OCI-LY3 (cell line): ENCODE results near the gene PALLD.

Experiments used
- CTCF ChIP-seq: fragments of 200-600, 300-600 bp; sonication (generic); IDR thresholded peaks from 2 replicates; pipeline ENCODE4 v1.5.1; 2014; ENCODE audit warnings: antibody characterized with exemption, low read length, low read depth
- EZH2phosphoT487 ChIP-seq: fragments of 200-600 bp; shearing (Covaris generic); IDR thresholded peaks from 2 replicates; pipeline ENCODE4 v1.6.1; 2018; ENCODE audit warnings: antibody characterized with exemption, mixed run types, low read depth

GRCh38 chr4:168682898-168683500 is 186.1 kb downstream of the PALLD start:
- TF ChIP-seq CTCF = no peak
- TF ChIP-seq EZH2phosphoT487 = no peak
